ENCODE data around the gene FAN1. TPM values are rescaled to one million over a fixed set of nuclear protein-coding genes. Genes with fewer than 3 reads are reported as not detected.
"Not testable (repeated sequence)": the region's sequence is repeated elsewhere in the genome, so short reads cannot be mapped to it uniquely, and the experiment has no call there.

Gene FAN1
- total and polyA plus RNA-seq, 2 experiments from 2014 or later = 14.6 to 17.2 TPM

DNA sequence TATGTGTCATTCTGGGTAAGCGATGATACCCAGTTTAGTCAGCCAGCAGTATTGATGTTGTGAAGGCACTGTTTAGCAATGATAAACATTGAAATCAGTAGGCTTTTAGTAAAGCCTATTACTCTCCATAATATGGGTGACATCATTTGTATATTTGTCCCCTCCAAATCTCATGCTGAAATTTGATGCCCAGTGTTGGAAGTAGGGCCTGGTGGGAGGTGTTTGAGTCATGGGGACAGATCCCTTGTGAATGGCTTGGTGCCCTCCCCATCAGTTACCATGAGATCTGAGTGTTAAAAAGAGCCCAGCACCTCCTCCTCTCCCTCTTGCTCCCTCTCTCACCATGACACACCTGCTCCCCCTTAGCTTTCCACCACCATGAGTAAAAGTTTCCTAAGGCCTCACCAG is 31.4 kb upstream of the FAN1 start:
- H3K4me2 ChIP-seq (ENCODE audit: unreplicated experiment) = no peak overlapping the region
- peak; percentile 16 for DNase-seq

DNA sequence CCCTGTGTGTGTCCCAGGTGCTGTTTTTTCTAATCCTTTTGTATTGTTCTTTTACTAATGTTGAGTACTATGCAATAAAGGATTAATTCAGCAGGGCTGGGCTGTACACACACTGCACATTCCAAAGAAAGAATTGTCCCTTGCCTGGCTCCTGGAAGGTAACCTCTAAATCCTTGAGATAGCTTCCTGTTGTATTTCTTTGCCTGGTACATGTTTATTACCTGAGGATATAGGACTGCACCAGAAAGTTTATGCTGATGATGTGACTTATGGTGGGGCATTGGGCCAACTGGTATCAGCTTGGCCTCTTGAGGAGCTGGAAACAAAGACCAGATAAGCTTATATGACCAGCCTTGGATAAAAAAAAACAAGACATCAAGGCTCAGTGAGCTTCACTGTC is 26.6 kb upstream of the FAN1 start:
- no peak overlapping the region for H2AFZ ChIP-seq
- H3K36me3 ChIP-seq (ENCODE audit: low read depth) = no peaks in the 10 kb centered on the region
- H3K9me2 ChIP-seq (ENCODE audit: insufficient read depth) = no peaks in the 10 kb centered on the region
- TF ChIP-seq EZH2 (IDR thresholded peaks at IDR 0.05; ENCODE audit: insufficient read depth, poor library complexity, severe bottlenecking) = no peak
- TF ChIP-seq EZH2phosphoT487 (IDR thresholded peaks at IDR 0.05; ENCODE audit: insufficient read depth, low read depth) = no peak
- DNase-seq = no peak
- no peak overlapping the region for H3K9ac ChIP-seq
- no peaks in the 10 kb centered on the region for H4K20me1 ChIP-seq (ENCODE audit: insufficient read depth)
- H3K4me2 ChIP-seq (ENCODE audit: unreplicated experiment) = no peak overlapping the region
- H3F3A ChIP-seq (ENCODE audit: insufficient read depth) = no peaks in the 10 kb centered on the region
- H3K79me2 ChIP-seq (ENCODE audit: insufficient read depth) = no peaks in the 10 kb centered on the region
- no peak overlapping the region for H3K4me3 ChIP-seq
- H3K4me1 ChIP-seq (ENCODE audit: insufficient read depth) = no peaks in the 10 kb centered on the region
- no peak overlapping the region for H3K27ac ChIP-seq
- no peaks in the 10 kb centered on the region for H3K9me3 ChIP-seq (ENCODE audit: low read depth)
- H3K27me3 ChIP-seq (replicated peaks; ENCODE audit: insufficient read depth) = no peaks in the 10 kb centered on the region
- in situ Hi-C loops (cut with MboI) = no loop called here

More for the DNA sequence above, 31.4 kb upstream of the FAN1 start:
- in situ Hi-C loops (cut with MboI) = no loop called here
- no peaks in the 10 kb centered on the region for H3K27me3 ChIP-seq (replicated peaks; ENCODE audit: insufficient read depth)
- H3K9me3 ChIP-seq (ENCODE audit: low read depth) = no peaks in the 10 kb centered on the region
- no peak overlapping the region for H3K9ac ChIP-seq
- H3K27ac ChIP-seq = no peak overlapping the region
- H4K20me1 ChIP-seq (ENCODE audit: insufficient read depth) = no peaks in the 10 kb centered on the region
- H3K36me3 ChIP-seq (ENCODE audit: low read depth) = no peaks in the 10 kb centered on the region
- H3K9me2 ChIP-seq (ENCODE audit: insufficient read depth) = peaks cover 2% of the 10 kb centered on the region; the same call in 1 of the 2 replicates
- TF ChIP-seq EZH2phosphoT487 (IDR thresholded peaks at IDR 0.05; ENCODE audit: insufficient read depth, low read depth) (no peak), EZH2 (IDR thresholded peaks at IDR 0.05; ENCODE audit: insufficient read depth, poor library complexity, severe bottlenecking) (no peak)
- no peak overlapping the region for H2AFZ ChIP-seq
- no peaks in the 10 kb centered on the region for H3K4me1 ChIP-seq (ENCODE audit: insufficient read depth)
- no peak overlapping the region for H3K4me3 ChIP-seq
- 25 to 37% methylated on average over 1 of the region's 1 CpG for WGBS, 2 experiments (ENCODE audit: low coverage in 1 of 2, low lambda C conversion rate in 2 of 2, missing lambda C conversion rate in 2 of 2)
- H3K79me2 ChIP-seq (ENCODE audit: insufficient read depth) = no peaks in the 10 kb centered on the region
- H3F3A ChIP-seq (ENCODE audit: insufficient read depth) = no peaks in the 10 kb centered on the region

DNA sequence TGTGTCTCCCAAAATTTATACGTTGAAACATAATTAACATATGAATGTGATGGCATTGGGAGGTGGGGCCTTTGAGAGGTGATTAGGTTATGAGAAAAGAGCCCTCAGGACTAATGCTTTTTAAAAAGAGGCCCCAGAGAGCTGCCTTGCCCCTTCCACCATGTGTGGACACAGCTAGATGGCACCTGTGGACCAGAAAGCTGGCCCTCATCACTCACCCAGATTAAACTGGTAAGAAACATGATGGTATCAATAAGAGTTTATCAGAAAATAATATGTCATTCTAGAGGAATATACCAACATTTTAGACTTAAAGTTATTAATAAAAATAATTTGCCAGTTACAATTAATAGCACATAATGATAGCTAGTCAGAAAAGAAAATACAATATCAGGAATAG is 25.2 kb upstream of the FAN1 start:
- no peak overlapping the region for H2AFZ ChIP-seq
- H3F3A ChIP-seq (ENCODE audit: insufficient read depth) = no peaks in the 10 kb centered on the region
- in situ Hi-C loops (cut with MboI) = no loop called here
- H3K36me3 ChIP-seq (ENCODE audit: low read depth) = no peaks in the 10 kb centered on the region
- H3K4me1 ChIP-seq (ENCODE audit: insufficient read depth) = no peaks in the 10 kb centered on the region
- no peaks in the 10 kb centered on the region for H3K9me2 ChIP-seq (ENCODE audit: insufficient read depth)
- TF ChIP-seq EZH2 (IDR thresholded peaks at IDR 0.05; ENCODE audit: insufficient read depth, poor library complexity, severe bottlenecking) (no peak), EZH2phosphoT487 (IDR thresholded peaks at IDR 0.05; ENCODE audit: insufficient read depth, low read depth) (no peak)
- H3K4me2 ChIP-seq (ENCODE audit: unreplicated experiment) = no peak overlapping the region
- no peaks in the 10 kb centered on the region for H4K20me1 ChIP-seq (ENCODE audit: insufficient read depth)
- no peak for DNase-seq
- no peaks in the 10 kb centered on the region for H3K79me2 ChIP-seq (ENCODE audit: insufficient read depth)
- H3K4me3 ChIP-seq = no peak overlapping the region
- 19 to 26% methylated on average over 1 of the region's 1 CpG for WGBS, 2 experiments (ENCODE audit: low coverage in 1 of 2, low lambda C conversion rate in 2 of 2, missing lambda C conversion rate in 2 of 2)
- no peaks in the 10 kb centered on the region for H3K9me3 ChIP-seq (ENCODE audit: low read depth)
- no peaks in the 10 kb centered on the region for H3K27me3 ChIP-seq (replicated peaks; ENCODE audit: insufficient read depth)
- H3K9ac ChIP-seq = no peak overlapping the region
- no peak overlapping the region for H3K27ac ChIP-seq

DNA sequence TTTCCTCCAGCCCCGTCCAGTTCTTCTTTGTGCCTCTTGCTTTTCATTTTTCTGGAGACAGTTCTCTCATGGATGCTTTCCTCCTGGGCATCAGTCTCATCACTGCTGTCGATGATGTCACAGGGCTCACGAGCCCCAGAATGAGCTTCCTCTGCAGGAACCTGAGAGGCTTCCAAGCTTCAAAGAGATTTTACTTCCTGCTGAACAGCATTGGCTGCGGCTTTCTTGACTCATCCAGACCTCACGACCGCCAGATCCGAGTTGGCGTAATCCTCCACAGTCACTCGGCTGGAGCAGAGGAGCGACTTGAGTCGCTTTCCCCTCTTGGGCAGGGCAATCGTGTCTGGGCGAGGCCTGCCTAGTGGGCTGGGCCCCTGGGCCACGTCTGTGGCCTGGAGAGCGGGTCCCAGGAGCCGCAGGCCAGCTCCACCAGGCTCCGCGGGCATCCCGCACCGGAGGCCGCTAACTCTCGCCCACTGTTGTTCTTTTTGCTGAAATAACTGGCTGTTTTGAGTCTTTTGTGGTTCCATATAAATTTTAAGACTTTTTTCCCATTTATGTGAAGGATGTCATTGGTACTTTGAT is 20.8 kb upstream of the FAN1 start:
- H3K9ac ChIP-seq = no peak overlapping the region
- H3K27ac ChIP-seq = no peak overlapping the region
- H3K4me1 ChIP-seq (ENCODE audit: insufficient read depth) = no peaks in the 10 kb centered on the region
- no peaks in the 10 kb centered on the region for H3K27me3 ChIP-seq (replicated peaks; ENCODE audit: insufficient read depth)
- H3K9me3 ChIP-seq (ENCODE audit: low read depth) = no peaks in the 10 kb centered on the region
- 61 to 71% methylated on average over 22 of the region's 22 CpGs for WGBS, 2 experiments (ENCODE audit: low coverage in 1 of 2, low lambda C conversion rate in 2 of 2, missing lambda C conversion rate in 2 of 2)
- H3K4me2 ChIP-seq (ENCODE audit: unreplicated experiment) = no peak overlapping the region
- H3K36me3 ChIP-seq (ENCODE audit: low read depth) = no peaks in the 10 kb centered on the region
- no peaks in the 10 kb centered on the region for H4K20me1 ChIP-seq (ENCODE audit: insufficient read depth)
- in situ Hi-C loops (cut with MboI) = no loop called here
- H2AFZ ChIP-seq = no peak overlapping the region
- TF ChIP-seq EZH2 (IDR thresholded peaks at IDR 0.05; ENCODE audit: insufficient read depth, poor library complexity, severe bottlenecking) (no peak), EZH2phosphoT487 (IDR thresholded peaks at IDR 0.05; ENCODE audit: insufficient read depth, low read depth) (no peak)
- H3K4me3 ChIP-seq = no peak overlapping the region
- no peaks in the 10 kb centered on the region for H3K9me2 ChIP-seq (ENCODE audit: insufficient read depth)
- no peaks in the 10 kb centered on the region for H3K79me2 ChIP-seq (ENCODE audit: insufficient read depth)
- no peak for DNase-seq
- no peaks in the 10 kb centered on the region for H3F3A ChIP-seq (ENCODE audit: insufficient read depth)

DNA sequence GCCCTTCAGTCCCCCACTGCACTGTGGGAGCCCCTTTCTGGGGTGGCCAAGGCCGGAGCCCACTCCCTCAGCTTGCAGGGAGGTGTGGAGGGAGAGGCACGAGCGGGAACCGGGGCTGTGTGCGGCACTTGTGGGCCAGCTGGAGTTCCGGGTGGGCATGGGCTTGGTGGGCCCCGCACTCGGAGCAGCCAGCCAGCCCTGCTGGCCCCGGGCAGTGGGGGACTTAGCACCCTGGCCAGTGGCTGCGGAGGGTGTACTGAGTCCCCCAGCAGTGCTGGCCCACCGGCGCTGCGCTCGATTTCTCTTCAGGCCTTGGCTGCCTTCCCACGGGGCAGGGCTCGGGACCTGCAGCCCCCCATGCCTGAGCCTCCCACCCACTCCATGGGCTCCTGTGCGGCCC is 20.0 kb upstream of the FAN1 start:
- H3K4me2 ChIP-seq (ENCODE audit: unreplicated experiment); H3K27ac ChIP-seq; H3K4me1 ChIP-seq (ENCODE audit: insufficient read depth); H2AFZ ChIP-seq; H3K4me3 ChIP-seq; DNase-seq; H3K36me3 ChIP-seq (ENCODE audit: low read depth); H3K9me3 ChIP-seq (ENCODE audit: low read depth); H3K9ac ChIP-seq; H3K79me2 ChIP-seq (ENCODE audit: insufficient read depth); in situ Hi-C loops (cut with MboI); H3K9me2 ChIP-seq (ENCODE audit: insufficient read depth); H4K20me1 ChIP-seq (ENCODE audit: insufficient read depth); H3F3A ChIP-seq (ENCODE audit: insufficient read depth); H3K27me3 ChIP-seq (replicated peaks; ENCODE audit: insufficient read depth): not testable (repeated sequence)
- 79 to 80% methylated on average over 6 to 14 of the region's 17 CpGs for WGBS, 2 experiments (ENCODE audit: low coverage in 1 of 2, low lambda C conversion rate in 2 of 2, missing lambda C conversion rate in 2 of 2)
